H1 (cell line): ENCODE measurements around the gene VTI1B.

Experiments used
- CREB1 ChIP-seq: IDR thresholded peaks from 2 replicates; pipeline ENCODE4 v1.6.1; 2012; ENCODE audit warnings: inconsistent platforms
- CTBP2 ChIP-seq: IDR thresholded peaks from 2 replicates; pipeline ENCODE4 v1.7.0; 2011; ENCODE audit warnings: borderline replicate concordance, mild to moderate bottlenecking, moderate library complexity, mixed read lengths, low read length; ENCODE audit not compliant: insufficient read depth, insufficient read length
- CTCF ChIP-seq, 3 experiments: IDR thresholded peaks; 1 replicate in 2 of 3; 2 replicates in 1 of 3; pipeline versions ENCODE4 v1.5.1 to v1.6.1; 2011; ENCODE audit warnings: low read length in 3 of 3, mild to moderate bottlenecking in 3 of 3, inconsistent platforms in 2 of 3, low read depth in 1 of 3, moderate library complexity in 1 of 3; ENCODE audit not compliant: insufficient read depth in 1 of 3; ENCODE audit errors: control extremely low read depth in 1 of 3
- EZH2 ChIP-seq: fragments of 200-600 bp; sonication (generic); IDR thresholded peaks from 2 replicates; pipeline ENCODE4 v1.7.1; 2012; ENCODE audit warnings: low read depth, mild to moderate bottlenecking, moderate library complexity, low read length, inconsistent platforms; ENCODE audit not compliant: severe bottlenecking
- PHF8 ChIP-seq: fragments of 200-600 bp; sonication (generic); conservative IDR thresholded peaks from 2 replicates; pipeline ENCODE4 v1.7.1; 2012; ENCODE audit warnings: low read depth, mild to moderate bottlenecking, inconsistent platforms, low read length, moderate library complexity

GRCh38 chr14:67646131-67646530 is 28.3 kb downstream of the VTI1B start:
- TF ChIP-seq CREB1 (no peak), CTCF (IDR thresholded peaks at IDR 0.05; ENCODE audit: control extremely low read depth in 1 of 3, insufficient read depth in 1 of 3, low read depth in 1 of 3, low read length in 3 of 3) (no peak), PHF8 (no peak), EZH2 (no peak), CTBP2 (no peak)
